MG63 (cell line): ENCODE data around the gene PPME1. TPM values are rescaled to one million over a fixed set of nuclear protein-coding genes. Genes with fewer than 3 reads are reported as not detected.
"Not testable (repeated sequence)": the region's sequence is repeated elsewhere in the genome, so short reads cannot be mapped to it uniquely, and the experiment has no call there.

Experiments
- DNase-seq: peaks from one replicate; pipeline ENCODE4 v3.0.0-alpha.2; 2020
- H3K27me3 ChIP-seq: fragments of 250-450 bp; sonication (Bioruptor Pico); 2 replicates; pipeline ENCODE4 v1.5.1; 2020; ENCODE audit warnings: mild to moderate bottlenecking, moderate library complexity
- H3K36me3 ChIP-seq: fragments of 250-450 bp; sonication (Bioruptor Pico); 2 replicates; pipeline ENCODE4 v1.5.1; 2020; ENCODE audit warnings: mild to moderate bottlenecking, moderate library complexity
- H3K4me3 ChIP-seq: fragments of 250-450 bp; sonication (Bioruptor Pico); 2 replicates; pipeline ENCODE4 v1.5.1; 2020; ENCODE audit warnings: mild to moderate bottlenecking, moderate library complexity
- H3K9me3 ChIP-seq: fragments of 250-450 bp; sonication (Bioruptor Pico); 2 replicates; pipeline ENCODE4 v1.5.1; 2020; ENCODE audit warnings: mild to moderate bottlenecking, moderate library complexity
- total RNA-seq: library from RNA; depleted of rRNA; stranded (reverse); fragments of >200 nt; shearing (Covaris generic); gene quantifications from 2 replicates; pipeline ENCODE4 v1.2.3, GENCODE V29; 2014; ENCODE audit warnings: low replicate concordance; rRNA removed

Gene PPME1, protein sequence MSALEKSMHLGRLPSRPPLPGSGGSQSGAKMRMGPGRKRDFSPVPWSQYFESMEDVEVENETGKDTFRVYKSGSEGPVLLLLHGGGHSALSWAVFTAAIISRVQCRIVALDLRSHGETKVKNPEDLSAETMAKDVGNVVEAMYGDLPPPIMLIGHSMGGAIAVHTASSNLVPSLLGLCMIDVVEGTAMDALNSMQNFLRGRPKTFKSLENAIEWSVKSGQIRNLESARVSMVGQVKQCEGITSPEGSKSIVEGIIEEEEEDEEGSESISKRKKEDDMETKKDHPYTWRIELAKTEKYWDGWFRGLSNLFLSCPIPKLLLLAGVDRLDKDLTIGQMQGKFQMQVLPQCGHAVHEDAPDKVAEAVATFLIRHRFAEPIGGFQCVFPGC
- 29.0 and 31.6 TPM in 2 replicates for total RNA-seq

DNA sequence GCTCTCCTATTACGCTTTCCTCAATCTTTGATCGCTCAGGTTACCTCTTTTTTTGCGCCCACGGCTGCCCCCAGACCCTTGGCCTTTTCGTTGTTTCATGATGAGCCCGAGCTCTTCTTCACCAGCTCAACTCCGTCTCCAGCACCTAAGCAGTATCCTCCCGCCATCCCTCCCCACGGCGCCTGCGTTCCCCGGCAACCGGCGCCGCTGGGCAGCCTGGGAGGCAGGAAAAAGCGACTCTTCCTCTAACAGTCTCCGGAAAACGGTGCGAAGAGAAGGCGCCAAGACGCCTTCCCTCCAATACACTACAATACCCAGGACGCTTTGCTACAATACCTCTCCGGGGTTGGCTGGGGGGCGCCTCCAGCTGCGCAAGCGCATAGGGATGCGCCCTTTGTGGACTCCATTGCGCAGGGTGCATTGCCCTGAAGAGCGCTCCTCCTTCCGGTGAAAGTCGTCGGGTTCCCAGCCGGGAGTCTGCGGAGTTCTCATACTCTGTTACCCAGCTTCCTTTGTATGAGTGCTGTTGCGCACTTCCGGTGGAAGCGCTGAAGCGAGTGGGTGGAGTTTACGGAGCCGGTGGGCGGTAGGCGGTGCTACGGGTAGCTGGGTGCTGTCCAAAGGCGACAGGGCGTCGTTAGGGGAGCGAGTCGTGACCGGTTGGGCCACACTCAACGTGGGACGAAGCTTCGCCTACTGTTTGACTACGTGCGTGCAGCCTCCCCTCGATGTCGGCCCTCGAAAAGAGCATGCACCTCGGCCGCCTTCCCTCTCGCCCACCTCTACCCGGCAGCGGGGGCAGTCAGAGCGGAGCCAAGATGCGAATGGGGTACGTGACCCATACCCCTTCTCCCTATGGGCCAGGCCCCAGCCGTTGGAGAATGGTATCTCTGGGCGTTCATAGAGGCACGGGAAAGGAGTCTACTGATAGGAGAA lies at the start of gene PPME1, which contains the start of gene C2CD3:
TSS of gene PPME1 (plus strand) at position 596 of the 936 bp plus-strand sequence. CDS start at position 729, 133 bp downstream.
TSS of gene C2CD3 (minus strand) at position 309 of the 936 bp plus-strand sequence. CDS start at position 99, 210 bp downstream.
- Histone ChIP-seq H3K36me3 (peaks cover 31% of the 10 kb centered on the region), H3K4me3 (peak within 1 kb of the TSS; percentile 76), H3K9me3 (no peaks in the 10 kb centered on the region), H3K27me3 (no peaks in the 10 kb centered on the region)
- peak; percentile 99 for DNase-seq

DNA sequence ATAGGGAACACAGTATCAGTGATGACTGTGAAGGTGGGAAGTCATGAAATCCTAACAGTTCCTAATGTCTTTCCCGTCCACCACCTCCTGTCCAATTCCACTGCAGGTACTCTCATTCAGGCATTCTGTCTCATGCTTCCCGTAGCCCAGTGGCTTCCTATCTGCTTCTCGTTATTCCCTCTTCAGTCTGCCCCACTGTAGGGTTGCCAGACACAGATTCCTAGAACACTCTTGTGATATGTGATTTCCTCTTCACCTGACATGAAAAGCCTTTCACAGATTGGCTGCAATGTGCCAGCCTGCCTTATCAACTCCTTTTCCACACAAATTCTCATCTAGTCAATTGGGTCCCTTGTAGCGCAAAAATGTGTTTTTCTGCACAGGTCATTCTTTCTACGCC lies 49.3 kb upstream of the PPME1 start:
- Histone ChIP-seq H3K9me3 (no peaks in the 10 kb centered on the region), H3K27me3 (no peaks in the 10 kb centered on the region), H3K4me3 (no peak overlapping the region), H3K36me3 (peaks cover 6% of the 10 kb centered on the region; the same call in 1 of the 2 replicates)
- DNase-seq = no peak

DNA sequence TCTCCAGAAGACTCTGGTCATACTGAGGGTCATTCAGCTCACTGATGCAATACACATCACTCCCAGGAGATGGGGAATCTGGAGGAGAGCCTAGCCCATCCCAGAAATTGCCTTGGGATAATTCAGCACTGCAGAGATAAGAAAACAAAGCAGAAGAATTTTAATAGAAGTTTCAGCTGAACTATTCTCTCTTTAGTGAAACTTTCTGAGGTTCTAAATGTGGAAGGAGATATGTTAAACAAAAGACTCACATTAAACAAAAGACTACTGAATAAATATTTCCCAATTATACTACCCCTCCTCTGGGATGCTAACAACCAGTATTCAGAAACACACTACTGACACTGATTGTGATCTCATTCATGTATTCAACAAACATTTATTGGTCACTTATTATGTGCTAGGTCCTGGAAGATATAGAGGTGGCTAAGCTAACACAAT lies 48.1 kb upstream of the PPME1 start:
- no peak for DNase-seq
- Histone ChIP-seq H3K27me3 (no peaks in the 10 kb centered on the region), H3K36me3 (peaks cover 6% of the 10 kb centered on the region; the same call in 1 of the 2 replicates), H3K4me3 (no peak overlapping the region), H3K9me3 (no peaks in the 10 kb centered on the region)

DNA sequence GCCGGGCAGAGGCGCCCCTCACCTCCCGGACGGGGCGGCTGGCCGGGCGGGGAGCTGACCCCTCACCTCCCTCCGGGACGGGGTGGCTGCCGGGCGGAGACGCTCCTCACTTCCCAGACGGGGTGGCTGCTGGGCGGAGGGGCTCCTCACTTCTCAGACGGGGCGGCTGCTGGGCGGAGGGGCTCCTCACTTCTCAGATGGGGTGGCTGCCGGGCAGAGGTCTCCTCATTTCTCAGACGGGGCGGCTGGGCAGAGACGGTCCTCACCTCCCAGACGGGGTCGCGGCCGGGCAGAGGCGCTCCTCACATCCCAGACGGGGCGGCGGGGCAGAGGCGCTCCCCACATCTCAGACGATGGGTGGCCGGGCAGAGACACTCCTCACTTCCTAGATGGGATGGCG lies 42.0 kb upstream of the PPME1 start:
- not testable (repeated sequence) for H3K9me3 ChIP-seq, H3K36me3 ChIP-seq, DNase-seq, H3K4me3 ChIP-seq, H3K27me3 ChIP-seq

DNA sequence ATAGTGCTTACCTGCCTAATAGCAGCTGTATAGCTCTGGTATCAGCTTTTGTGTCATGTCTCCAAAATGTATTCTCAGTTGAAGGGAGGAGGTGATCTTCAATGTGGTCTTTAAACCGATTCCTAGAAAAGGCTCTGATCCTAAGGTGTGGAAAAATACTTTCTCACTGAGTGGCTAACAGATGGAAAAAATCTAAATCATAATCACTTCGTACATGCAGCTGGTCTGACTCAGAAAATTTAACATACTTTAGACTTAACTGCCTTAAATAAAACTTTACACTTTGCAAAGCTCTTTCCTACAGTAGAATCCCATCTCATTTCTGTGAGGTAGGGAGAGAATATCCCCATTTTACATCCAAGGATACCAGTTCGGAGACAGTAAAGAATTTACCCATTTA lies 38.3 kb upstream of the PPME1 start:
- DNase-seq = no peak
- H3K36me3 ChIP-seq = peaks cover 16% of the 10 kb centered on the region
- H3K4me3 ChIP-seq = no peak overlapping the region

DNA sequence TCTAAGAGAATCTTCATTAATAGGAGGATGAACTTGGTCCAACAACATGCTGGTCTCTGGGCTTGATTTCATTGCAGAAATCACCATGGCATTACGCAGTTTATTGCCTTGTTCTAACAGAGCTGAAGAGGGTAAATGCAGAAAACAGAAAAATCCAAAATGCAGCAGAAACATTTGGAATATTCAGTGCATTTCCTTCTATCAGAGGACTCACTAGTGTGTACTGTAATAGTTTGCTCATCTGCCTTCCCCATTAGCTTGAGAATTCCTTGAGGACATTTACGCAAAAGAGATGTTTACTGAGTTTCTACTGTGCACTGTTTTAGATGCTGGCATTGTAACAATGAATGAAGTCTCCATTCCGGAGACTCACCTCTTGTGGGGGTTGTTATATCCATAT lies 37.7 kb upstream of the PPME1 start:
- no peaks in the 10 kb centered on the region for H3K27me3 ChIP-seq
- no peaks in the 10 kb centered on the region for H3K9me3 ChIP-seq
- DNase-seq = no peak
- H3K36me3 ChIP-seq = peaks cover 17% of the 10 kb centered on the region
- no peak overlapping the region for H3K4me3 ChIP-seq

More for the DNA sequence above, 38.3 kb upstream of the PPME1 start:
- Histone ChIP-seq H3K9me3 (no peaks in the 10 kb centered on the region), H3K27me3 (no peaks in the 10 kb centered on the region)

DNA sequence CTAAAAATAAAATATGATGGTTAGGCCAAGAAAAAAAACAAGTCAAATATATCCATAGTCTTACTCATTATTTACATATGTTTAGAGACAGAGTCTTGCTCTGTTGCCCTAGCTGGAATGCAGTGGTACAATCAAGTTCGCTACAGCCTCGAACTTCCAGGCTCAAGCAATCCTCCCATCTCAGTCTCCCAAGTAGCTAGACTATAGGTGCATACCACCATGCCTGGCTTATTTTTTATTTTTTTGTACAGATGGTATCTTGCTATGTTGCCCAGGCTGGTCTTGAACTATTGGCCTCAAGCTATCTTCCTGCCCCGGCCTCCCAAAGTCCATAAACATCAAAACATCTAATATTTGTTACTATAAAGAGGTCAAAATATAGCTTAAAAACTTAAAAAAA lies 36.4 kb upstream of the PPME1 start:
- DNase-seq = no peak
- H3K27me3 ChIP-seq = no peaks in the 10 kb centered on the region
- H3K9me3 ChIP-seq = no peaks in the 10 kb centered on the region
- no peak overlapping the region for H3K4me3 ChIP-seq
- peaks cover 20% of the 10 kb centered on the region for H3K36me3 ChIP-seq

DNA sequence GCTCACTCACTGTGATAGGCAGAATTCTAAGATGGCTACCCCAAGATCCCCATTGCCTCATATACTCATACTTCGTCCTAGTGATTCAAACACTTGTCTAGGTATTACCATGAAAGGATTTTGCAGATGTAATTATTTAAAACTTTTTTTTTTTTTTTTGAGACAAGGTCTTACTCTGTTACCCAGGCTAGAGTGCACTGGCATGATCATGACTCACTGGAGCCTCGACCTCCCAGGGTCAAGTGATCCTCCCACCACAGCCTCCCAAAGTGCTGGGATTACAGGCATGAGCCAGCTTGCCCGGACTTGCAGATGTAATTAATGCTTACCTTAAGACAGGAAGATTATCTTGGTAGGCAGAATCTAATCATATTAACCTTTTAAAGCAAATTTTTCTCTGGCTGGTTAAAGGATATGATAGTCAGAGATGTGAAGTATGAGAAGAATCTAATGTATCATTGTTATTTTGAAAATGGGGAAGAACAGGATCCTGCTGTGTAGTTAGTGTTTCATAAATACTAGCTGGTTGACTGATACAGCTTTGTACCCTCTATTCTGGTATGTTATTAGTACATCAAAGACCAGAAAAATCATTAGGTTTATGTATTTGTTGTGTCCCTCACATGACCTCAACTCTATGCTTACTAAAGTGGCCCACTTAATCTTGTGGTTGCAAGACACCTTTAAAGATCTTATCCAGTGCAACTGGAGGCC lies 35.8 kb upstream of the PPME1 start:
- Histone ChIP-seq H3K9me3 (no peaks in the 10 kb centered on the region; the same call in 1 of the 2 replicates), H3K27me3 (no peaks in the 10 kb centered on the region), H3K36me3 (peaks cover 22% of the 10 kb centered on the region), H3K4me3 (no peak overlapping the region)
- peak; percentile 63 for DNase-seq

DNA sequence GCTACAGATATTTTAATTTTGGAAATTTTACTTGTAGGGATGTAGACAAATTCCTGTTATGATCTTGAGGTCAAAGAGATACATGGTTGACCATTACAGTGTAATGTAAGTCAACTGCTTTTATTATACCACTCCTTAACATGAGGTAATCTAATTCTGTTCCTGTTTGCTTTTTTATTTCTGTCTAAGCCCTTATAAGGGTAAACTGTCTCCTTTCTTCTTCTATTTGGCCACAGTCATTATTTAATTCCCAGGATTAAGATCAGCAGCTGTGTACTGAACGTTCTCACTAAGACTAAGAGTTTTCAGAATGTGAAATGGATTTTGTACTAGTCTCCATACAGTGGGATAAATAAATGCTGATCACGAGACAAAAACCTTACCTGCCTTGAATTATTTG lies 33.1 kb upstream of the PPME1 start:
- no peak for DNase-seq
- Histone ChIP-seq H3K9me3 (peaks cover 3% of the 10 kb centered on the region), H3K27me3 (no peaks in the 10 kb centered on the region), H3K4me3 (no peak overlapping the region), H3K36me3 (peaks cover 21% of the 10 kb centered on the region)

DNA sequence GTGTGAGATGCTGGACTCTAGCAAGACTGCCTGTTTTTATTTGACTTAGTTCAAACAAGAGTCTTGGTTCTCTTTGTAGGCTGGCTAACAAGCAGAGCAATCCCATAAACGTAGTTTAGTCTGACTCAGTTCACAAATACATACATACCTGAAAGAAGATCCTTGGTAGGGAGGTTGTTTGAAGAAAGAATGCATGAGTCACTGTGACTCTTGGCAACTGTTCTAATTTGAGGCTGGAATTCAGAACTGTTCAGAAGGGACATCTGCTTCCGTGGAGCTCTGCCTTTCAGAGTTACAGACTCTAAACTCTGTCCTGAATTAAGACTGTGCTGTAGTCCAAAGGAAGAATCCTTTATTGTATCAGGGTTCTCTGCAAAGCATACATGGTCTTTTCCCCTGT lies 32.5 kb upstream of the PPME1 start:
- DNase-seq = peak; percentile 43
- Histone ChIP-seq H3K36me3 (peaks cover 21% of the 10 kb centered on the region), H3K9me3 (peaks cover 3% of the 10 kb centered on the region), H3K4me3 (no peak overlapping the region), H3K27me3 (no peaks in the 10 kb centered on the region)

DNA sequence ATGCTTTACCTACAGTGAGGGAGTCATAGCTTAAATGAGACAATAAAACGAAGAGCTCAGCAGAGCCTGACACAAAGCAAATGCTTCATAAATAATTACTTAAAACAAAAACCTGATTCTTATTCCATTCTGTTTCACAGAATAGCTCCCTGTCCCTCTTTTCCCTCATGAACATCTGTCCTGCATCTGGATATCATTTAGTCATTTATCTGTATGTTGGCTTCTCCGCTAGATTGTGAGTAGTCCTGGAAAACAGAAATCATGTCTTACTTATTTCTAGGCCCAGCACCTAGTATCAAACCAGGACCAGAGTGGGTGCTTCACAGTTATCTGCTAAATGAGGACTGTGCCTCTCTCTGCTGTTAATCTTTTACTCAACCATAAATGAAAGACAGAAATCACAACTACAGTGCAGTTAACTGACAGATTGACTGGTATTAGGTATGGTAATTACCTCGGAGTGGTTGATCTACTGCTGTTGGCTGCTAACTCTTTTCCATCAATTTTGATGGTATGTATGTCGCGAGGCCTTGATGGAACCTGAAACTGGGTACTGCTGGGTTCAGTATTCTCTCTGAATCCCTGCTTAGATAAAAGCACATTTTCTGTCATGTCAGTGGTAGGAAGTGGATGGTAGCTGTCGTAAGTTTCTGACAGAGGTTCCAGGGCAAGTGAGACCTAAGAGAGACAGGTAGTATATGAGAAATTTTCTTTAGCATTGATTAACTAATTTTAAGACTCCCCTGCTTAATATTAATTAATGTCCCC lies 31.8 kb upstream of the PPME1 start:
- no peak for DNase-seq
- no peaks in the 10 kb centered on the region for H3K27me3 ChIP-seq
- H3K4me3 ChIP-seq = no peak overlapping the region
- peaks cover 3% of the 10 kb centered on the region for H3K9me3 ChIP-seq
- peaks cover 21% of the 10 kb centered on the region for H3K36me3 ChIP-seq

DNA sequence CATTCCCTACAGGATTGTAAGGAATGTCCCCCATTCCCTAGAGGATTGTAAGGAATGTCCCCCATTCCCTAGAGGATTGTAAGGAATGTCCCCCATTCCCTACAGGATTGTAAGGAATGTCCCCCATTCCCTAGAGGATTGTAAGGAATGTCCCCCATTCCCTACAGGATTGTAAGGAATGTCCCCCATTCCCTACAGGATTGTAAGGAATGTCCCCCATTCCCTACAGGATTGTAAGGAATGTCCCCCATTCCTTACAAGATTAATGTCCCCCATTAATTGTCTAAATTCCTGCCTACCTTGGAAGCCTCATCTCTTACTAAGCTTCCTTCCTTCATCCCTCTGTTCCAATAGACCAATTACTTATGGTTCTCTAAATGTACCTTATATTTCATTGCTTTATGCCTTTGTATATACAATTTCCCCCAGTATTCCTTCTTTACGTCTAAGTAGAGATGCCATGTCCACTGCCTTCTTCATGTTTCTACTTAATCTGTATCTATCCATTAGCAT lies 31.1 kb upstream of the PPME1 start:
- peaks cover 21% of the 10 kb centered on the region for H3K36me3 ChIP-seq
- not testable (repeated sequence) for H3K27me3 ChIP-seq, H3K9me3 ChIP-seq, DNase-seq, H3K4me3 ChIP-seq

DNA sequence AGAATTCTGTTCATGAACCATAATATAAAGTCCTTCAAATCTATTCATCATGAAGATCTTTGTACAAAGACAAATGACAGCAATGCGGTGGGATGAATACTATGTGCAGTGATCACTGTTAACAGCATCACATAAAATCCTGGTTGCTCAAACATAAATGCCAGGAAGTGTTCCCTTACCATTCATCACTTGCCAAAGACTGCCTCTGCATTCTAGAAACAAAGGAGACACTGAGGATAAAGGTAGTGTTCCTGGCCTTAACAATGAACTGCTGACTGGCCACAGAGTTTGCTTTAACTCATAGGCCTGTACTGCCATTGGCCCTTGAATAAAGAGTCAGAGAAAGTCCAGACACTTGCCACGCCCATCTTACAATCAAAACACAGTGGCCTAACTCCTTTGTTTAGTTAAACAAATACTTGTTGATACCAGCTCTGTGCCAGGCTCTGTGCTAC lies 29.8 kb upstream of the PPME1 start:
- peaks cover 3% of the 10 kb centered on the region for H3K9me3 ChIP-seq
- no peak for DNase-seq
- H3K4me3 ChIP-seq = no peak overlapping the region
- no peaks in the 10 kb centered on the region for H3K27me3 ChIP-seq
- peaks cover 16% of the 10 kb centered on the region for H3K36me3 ChIP-seq

DNA sequence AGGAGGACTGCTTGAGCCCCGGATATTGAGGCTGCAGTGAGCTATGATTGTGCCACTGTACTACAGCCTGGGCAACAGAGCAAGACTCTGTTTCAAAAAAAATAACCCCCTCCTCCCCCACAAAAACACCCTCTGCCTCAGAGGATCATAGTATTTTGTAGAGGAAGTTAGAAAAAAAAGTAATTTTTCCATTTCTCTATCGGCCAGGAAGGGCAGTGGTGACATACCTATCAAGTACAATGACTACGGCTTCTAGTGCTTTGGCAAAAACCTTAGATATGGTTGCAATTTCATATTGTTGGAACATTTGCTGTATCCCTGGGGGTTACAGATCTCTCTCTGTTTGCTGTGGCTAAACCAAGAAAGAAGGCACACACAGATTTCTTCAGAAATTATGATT lies 29.2 kb upstream of the PPME1 start:
- Histone ChIP-seq H3K4me3 (no peak overlapping the region), H3K9me3 (peaks cover 3% of the 10 kb centered on the region), H3K36me3 (peaks cover 14% of the 10 kb centered on the region), H3K27me3 (no peaks in the 10 kb centered on the region)
- no peak for DNase-seq

DNA sequence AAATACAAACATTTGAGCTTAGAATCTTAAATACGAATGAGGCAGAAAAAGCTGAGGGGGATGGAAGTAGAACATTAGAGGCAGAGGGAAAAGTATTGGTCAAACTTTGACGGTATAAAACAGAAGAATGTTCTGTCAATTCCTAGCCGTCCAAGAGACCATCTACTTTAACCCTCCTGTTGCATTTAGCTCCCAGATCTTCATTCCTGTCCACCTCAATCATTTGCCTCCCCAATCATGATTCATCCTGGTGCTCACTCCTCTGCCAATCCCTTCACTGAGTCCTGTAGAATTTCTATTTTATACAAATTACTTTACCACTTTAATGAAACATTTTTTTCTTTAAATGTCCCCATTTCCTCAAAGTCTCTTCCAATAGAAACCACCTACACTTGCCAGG lies 28.5 kb upstream of the PPME1 start:
- Histone ChIP-seq H3K9me3 (peaks cover 3% of the 10 kb centered on the region), H3K27me3 (no peaks in the 10 kb centered on the region), H3K36me3 (peaks cover 13% of the 10 kb centered on the region), H3K4me3 (no peak overlapping the region)
- DNase-seq = peak; percentile 34

DNA sequence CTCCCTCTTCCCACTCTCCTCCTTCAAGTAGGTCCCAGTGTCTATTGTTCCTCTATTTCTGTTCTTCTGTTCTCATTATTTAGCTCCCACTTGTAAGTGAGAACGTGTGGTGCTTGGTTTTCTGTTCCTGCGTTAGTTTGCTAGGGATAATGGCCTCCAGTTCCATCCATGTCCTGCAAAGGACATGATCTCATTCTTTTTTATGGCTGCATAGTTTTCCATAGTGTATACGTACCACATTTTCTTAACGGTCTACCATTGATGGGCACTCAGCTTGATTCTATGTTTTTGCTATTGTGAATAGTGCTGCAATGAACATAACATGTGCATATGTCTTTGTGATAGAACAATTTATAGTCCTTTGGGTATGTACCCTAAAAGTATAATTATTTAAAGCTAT lies 26.5 kb upstream of the PPME1 start:
- H3K9me3 ChIP-seq = peaks cover 3% of the 10 kb centered on the region
- no peak overlapping the region for H3K4me3 ChIP-seq
- no peaks in the 10 kb centered on the region for H3K27me3 ChIP-seq
- DNase-seq = no peak
- H3K36me3 ChIP-seq = peaks cover 7% of the 10 kb centered on the region
